NCI-H1694 treated with DMSO at 0.1 percent for 48 hours (cell line): ENCODE results near the gene ALDH3B1.

Experiments used
- DNase-seq: peaks from one replicate; lab custom pipeline; 2025; lab: John Stamatoyannopoulos, UW

ALDH3B1 gene

GRCh38 chr11:67997475-67997921 lies 12.6 kb upstream of the ALDH3B1 start:
- no peak for DNase-seq

- no peak for DNase-seq
Observed at GRCh38 chr11:67998150-67999045, 11.7 kb upstream of the ALDH3B1 start.

- DNase-seq = no peak
Observed at GRCh38 chr11:67999201-67999629, 10.9 kb upstream of the ALDH3B1 start.

- no peak for DNase-seq
Observed at GRCh38 chr11:67999704-68000103, 10.4 kb upstream of the ALDH3B1 start.

GRCh38 chr11:68002575-68002937 lies 7.6 kb upstream of the ALDH3B1 start:
- DNase-seq = no peak

- DNase-seq = no peak
Observed at GRCh38 chr11:68002938-68003845, 6.9 kb upstream of the ALDH3B1 start.

- no peak for DNase-seq
Observed at GRCh38 chr11:68003846-68004550, 6.1 kb upstream of the ALDH3B1 start, which contains the start of gene UNC93B1. UNC93B1 (minus strand) TSS chr11:68004097; CDS start chr11:68004043, 54 bp downstream.

GRCh38 chr11:68004551-68005335 lies 5.4 kb upstream of the ALDH3B1 start:
- DNase-seq = no peak

GRCh38 chr11:68006606-68007166 lies 3.4 kb upstream of the ALDH3B1 start:
- DNase-seq = no peak

- DNase-seq = no peak
Observed at GRCh38 chr11:68007498-68008380, 2.4 kb upstream of the ALDH3B1 start.

- DNase-seq = peak; percentile 14
Observed at GRCh38 chr11:68008381-68009337, 1.5 kb upstream of the ALDH3B1 start.

GRCh38 chr11:68009391-68010089 lies 587 bp upstream of the ALDH3B1 start:
- DNase-seq = no peak

- DNase-seq = no peak
Observed at GRCh38 chr11:68011051-68011943, 1.2 kb downstream of the ALDH3B1 start.

GRCh38 chr11:68012044-68012842 lies 2.1 kb downstream of the ALDH3B1 start:
- no peak for DNase-seq

- no peak for DNase-seq
Observed at GRCh38 chr11:68012843-68013610, 2.9 kb downstream of the ALDH3B1 start.
